CD14-positive monocyte (primary cell): Measurements from ENCODE around the gene GRIN3B. TPM values are rescaled to one million over a fixed set of nuclear protein-coding genes. Genes with fewer than 3 reads are reported as not detected.

Source experiments
- DNase-seq, 3 donors: peaks; one replicate each; pipeline ENCODE4 v3.0.0-alpha.2; 2011 to 2022
- H2AFZ ChIP-seq: 2 replicates; pipeline ENCODE4 v1.6.0; 2012; ENCODE audit warnings: mild to moderate bottlenecking, low read depth, low read length, inconsistent platforms; ENCODE audit not compliant: insufficient read depth, poor library complexity, severe bottlenecking
- H3K27ac ChIP-seq, 2 donors: 1 replicate in 1 of 2; 2 replicates in 1 of 2; pipeline ENCODE4 v1.5.1; 2012 to 2013; ENCODE audit warnings: low read length in 2 of 2, control low read depth in 1 of 2, inconsistent platforms in 1 of 2, low read depth in 1 of 2, mild to moderate bottlenecking in 1 of 2
- H3K27me3 ChIP-seq, 2 donors: one replicate each; pipeline versions ENCODE4 v1.6.0 to v1.6.1; 2011 to 2013; ENCODE audit warnings: low read length in 2 of 2; ENCODE audit not compliant: control insufficient read depth in 2 of 2, insufficient read depth in 2 of 2
- H3K36me3 ChIP-seq, 2 donors: replicated peaks in 1 of 2; 1 replicate in 1 of 2; 2 replicates in 1 of 2; pipeline versions ENCODE4 v1.5.1 to v1.6.1; 2012 to 2013; ENCODE audit warnings: low read length in 2 of 2, control low read depth in 1 of 2, inconsistent platforms in 1 of 2, mild to moderate bottlenecking in 1 of 2; ENCODE audit not compliant: insufficient read depth in 2 of 2, control insufficient read depth in 1 of 2
- H3K4me1 ChIP-seq, 2 donors: 1 replicate in 1 of 2; 2 replicates in 1 of 2; pipeline versions ENCODE4 v1.5.1 to v1.6.1; 2012 to 2013; ENCODE audit warnings: low read length in 2 of 2, control low read depth in 1 of 2, inconsistent platforms in 1 of 2, mild to moderate bottlenecking in 1 of 2, moderate library complexity in 1 of 2; ENCODE audit not compliant: insufficient read depth in 2 of 2, control insufficient read depth in 1 of 2
- H3K4me2 ChIP-seq: replicated peaks from 2 replicates; pipeline ENCODE3; 2012; ENCODE audit warnings: low read length, moderate library complexity, mild to moderate bottlenecking; ENCODE audit not compliant: poor library complexity, severe bottlenecking; ENCODE audit errors: extremely low read depth
- H3K4me3 ChIP-seq, 3 experiments: fragments of 200-600 bp in 1 of 3; sonication (generic) in 1 of 3; replicated peaks in 1 of 3; 1 replicate in 2 of 3; 2 replicates in 1 of 3; pipeline ENCODE4 v1.5.1; 2011 to 2013; ENCODE audit warnings: low read length in 3 of 3, mild to moderate bottlenecking in 3 of 3, control low read depth in 2 of 3, low read depth in 2 of 3, inconsistent platforms in 1 of 3, moderate library complexity in 1 of 3
- H3K79me2 ChIP-seq: 2 replicates; pipeline ENCODE4 v1.6.0; 2012; ENCODE audit warnings: mild to moderate bottlenecking, control low read depth, inconsistent platforms, low read length, moderate library complexity; ENCODE audit not compliant: insufficient read depth
- H3K9ac ChIP-seq: 2 replicates; pipeline ENCODE4 v1.6.0; 2017; ENCODE audit warnings: low read length, mild to moderate bottlenecking; ENCODE audit not compliant: insufficient read depth, poor library complexity, severe bottlenecking
- H3K9me3 ChIP-seq, 2 donors: replicated peaks in 1 of 2; 1 replicate in 1 of 2; 2 replicates in 1 of 2; pipeline versions ENCODE4 v1.5.1 to v1.6.1; 2012 to 2013; ENCODE audit warnings: low read length in 2 of 2, control low read depth in 1 of 2; ENCODE audit not compliant: control insufficient read depth in 1 of 2, insufficient read depth in 1 of 2
- H4K20me1 ChIP-seq: 2 replicates; pipeline ENCODE4 v1.6.0; 2012; ENCODE audit warnings: mild to moderate bottlenecking, low read length, control low read depth, moderate library complexity; ENCODE audit not compliant: insufficient read depth
- H3K27ac Mint-ChIP-seq, 7 donors: one replicate each; pipeline ENCODE4 v1.8.0; 2020; ENCODE audit warnings: mild to moderate bottlenecking in 7 of 7, mixed read lengths in 7 of 7, moderate library complexity in 6 of 7, inconsistent platforms in 2 of 7
- H3K27me3 Mint-ChIP-seq, 3 donors: one replicate each; pipeline ENCODE4 v1.8.0; 2021 to 2022; ENCODE audit warnings: low read depth in 3 of 3, mild to moderate bottlenecking in 3 of 3, mixed read lengths in 3 of 3, moderate library complexity in 3 of 3, inconsistent platforms in 1 of 3
- H3K36me3 Mint-ChIP-seq, 2 donors: one replicate each; pipeline ENCODE4 v1.8.0; 2020; ENCODE audit warnings: mixed read lengths in 2 of 2, inconsistent platforms in 1 of 2, mild to moderate bottlenecking in 1 of 2
- H3K4me1 Mint-ChIP-seq: one replicate; pipeline ENCODE4 v1.8.0; 2020; ENCODE audit warnings: mild to moderate bottlenecking, mixed read lengths
- H3K4me3 Mint-ChIP-seq, 2 donors: one replicate each; pipeline ENCODE4 v1.8.0; 2020; ENCODE audit warnings: mild to moderate bottlenecking in 2 of 2, mixed read lengths in 2 of 2, moderate library complexity in 1 of 2
- H3K9me3 Mint-ChIP-seq, 7 donors: one replicate each; pipeline ENCODE4 v1.8.0; 2020 to 2022; ENCODE audit warnings: mixed read lengths in 7 of 7, mild to moderate bottlenecking in 6 of 7, moderate library complexity in 6 of 7, inconsistent platforms in 2 of 7
- WGBS: methylation state at CpG from one replicate; pipeline ENCODE4 v1.1.5; 2013; ENCODE audit warnings: missing lambda C conversion rate; ENCODE audit not compliant: insufficient coverage; 5-methylcytosine and 5-hydroxymethylcytosine counted together
- intact Hi-C, 2 donors: fragments of 100-400 bp; cut with micrococcal nuclease; formaldehyde crosslinking; loops; one replicate each; pipeline versions ENCODE4 v1.15.0 to v1.15.1; 2023
- polyA plus RNA-seq, 3 donors: library from polyadenylated mRNA; depleted of rRNA in 1 of 3; unstranded in 2 of 3; stranded (reverse) in 1 of 3; fragments of 300-500 nt in 2 of 3; fragments of >200 nt in 1 of 3; fragmentation: Illumina TruSeq in 2 of 3; gene quantifications; 1 replicate in 2 of 3; 2 replicates in 1 of 3; pipeline ENCODE4 v1.2.3, GENCODE V29; 2012 to 2021
- TF ChIP-seq, protein P1 (sequence below): fragments of 200-600 bp; IDR thresholded peaks from one replicate; pipeline ENCODE4 v1.8.0; 2022; ENCODE audit warnings: antibody characterized with exemption, mild to moderate bottlenecking

Gene GRIN3B
- polyA plus RNA-seq, 3 donors, result 0.13 to 0.27 TPM; not detected in 1

DNA sequence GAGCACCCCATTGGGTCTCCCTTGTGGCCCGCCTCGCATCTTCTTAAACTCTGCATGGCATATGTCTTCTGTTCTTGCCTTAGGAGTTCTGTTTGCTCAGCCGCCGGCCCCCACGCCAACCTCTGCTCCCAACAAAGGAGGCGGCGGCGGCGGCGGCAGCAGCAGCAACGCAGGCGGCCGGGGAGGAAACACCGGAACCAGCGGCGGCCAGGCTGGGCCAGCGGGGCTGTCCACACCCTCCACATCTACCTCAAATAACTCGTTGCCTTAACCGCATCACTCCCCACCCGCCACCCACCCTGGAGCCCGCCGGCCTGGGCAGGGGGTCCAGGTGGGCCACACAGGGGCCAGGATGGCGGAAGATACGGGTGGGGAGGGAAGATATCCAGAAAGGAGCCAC is 28.4 kb upstream of the GRIN3B start:
- no peak for DNase-seq
- H3K9me3 Mint-ChIP-seq, result peaks cover 9 to 26% (median 13%) of the 10 kb centered on the region in 7 donors
- H3K4me1 Mint-ChIP-seq, result no peaks in the 10 kb centered on the region
- Histone ChIP-seq H4K20me1 (peaks cover 71% of the 10 kb centered on the region), H3K9ac (no peak overlapping the region), H3K4me2 (no peak overlapping the region), H3K9me3 (peaks cover 7 to 17% of the 10 kb centered on the region in 2 donors), H3K4me3 (no peak overlapping the region), H2AFZ (no peak overlapping the region), H3K27ac (no peak overlapping the region), H3K36me3 (peaks cover 66 to 67% of the 10 kb centered on the region in 2 donors), H3K4me1 (no peaks in the 10 kb centered on the region), H3K79me2 (peaks cover 3% of the 10 kb centered on the region), H3K27me3 (no peaks in the 10 kb centered on the region)
- 93% methylated on average over 14 of the region's 24 CpGs for WGBS
- intact Hi-C loops, result no loop called here
- TF ChIP-seq, protein P1, sequence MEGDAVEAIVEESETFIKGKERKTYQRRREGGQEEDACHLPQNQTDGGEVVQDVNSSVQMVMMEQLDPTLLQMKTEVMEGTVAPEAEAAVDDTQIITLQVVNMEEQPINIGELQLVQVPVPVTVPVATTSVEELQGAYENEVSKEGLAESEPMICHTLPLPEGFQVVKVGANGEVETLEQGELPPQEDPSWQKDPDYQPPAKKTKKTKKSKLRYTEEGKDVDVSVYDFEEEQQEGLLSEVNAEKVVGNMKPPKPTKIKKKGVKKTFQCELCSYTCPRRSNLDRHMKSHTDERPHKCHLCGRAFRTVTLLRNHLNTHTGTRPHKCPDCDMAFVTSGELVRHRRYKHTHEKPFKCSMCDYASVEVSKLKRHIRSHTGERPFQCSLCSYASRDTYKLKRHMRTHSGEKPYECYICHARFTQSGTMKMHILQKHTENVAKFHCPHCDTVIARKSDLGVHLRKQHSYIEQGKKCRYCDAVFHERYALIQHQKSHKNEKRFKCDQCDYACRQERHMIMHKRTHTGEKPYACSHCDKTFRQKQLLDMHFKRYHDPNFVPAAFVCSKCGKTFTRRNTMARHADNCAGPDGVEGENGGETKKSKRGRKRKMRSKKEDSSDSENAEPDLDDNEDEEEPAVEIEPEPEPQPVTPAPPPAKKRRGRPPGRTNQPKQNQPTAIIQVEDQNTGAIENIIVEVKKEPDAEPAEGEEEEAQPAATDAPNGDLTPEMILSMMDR, result no peak
- no peak overlapping the region for H3K4me3 Mint-ChIP-seq
- no peak overlapping the region for H3K27ac Mint-ChIP-seq
- H3K36me3 Mint-ChIP-seq, result peaks cover 37 to 72% of the 10 kb centered on the region in 2 donors
- no peaks in the 10 kb centered on the region for H3K27me3 Mint-ChIP-seq

DNA sequence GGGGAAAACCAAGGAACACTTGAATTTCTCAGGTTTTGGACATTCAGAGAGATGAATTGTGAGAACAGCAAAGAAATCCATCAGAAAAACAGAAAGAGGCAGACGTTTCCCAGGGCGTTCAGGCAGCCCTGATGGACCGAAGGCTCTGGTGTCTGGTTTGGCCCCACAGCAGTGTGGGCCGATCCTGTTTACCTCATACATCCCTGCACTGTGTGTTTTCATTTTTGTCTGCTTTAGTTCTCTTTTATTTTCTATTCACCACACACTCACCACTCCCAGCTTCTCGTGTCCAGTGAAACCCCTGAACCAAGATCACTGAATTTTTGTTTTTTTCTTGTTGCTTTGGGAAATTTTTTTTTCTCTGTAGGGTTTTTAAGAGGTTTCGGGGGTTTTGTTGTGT is 27.9 kb upstream of the GRIN3B start:
- Mint-ChIP-seq H3K4me3 (no peak overlapping the region), H3K36me3 (peaks cover 35 to 67% of the 10 kb centered on the region in 2 donors), H3K27me3 (no peaks in the 10 kb centered on the region), H3K27ac (no peak overlapping the region), H3K4me1 (no peaks in the 10 kb centered on the region), H3K9me3 (peaks cover 9 to 26% (median 13%) of the 10 kb centered on the region in 7 donors)
- H3K27ac ChIP-seq, result no peak overlapping the region
- H3K4me3 ChIP-seq, result no peak overlapping the region
- H2AFZ ChIP-seq, result no peak overlapping the region
- H3K27me3 ChIP-seq, result no peaks in the 10 kb centered on the region
- peaks cover 3% of the 10 kb centered on the region for H3K79me2 ChIP-seq
- no peaks in the 10 kb centered on the region for H3K4me1 ChIP-seq
- 100% methylated on average over 2 of the region's 6 CpGs for WGBS
- no peak for DNase-seq
- TF ChIP-seq, protein P1, result no peak
- peaks cover 71% of the 10 kb centered on the region for H4K20me1 ChIP-seq
- H3K9me3 ChIP-seq, result peaks cover 7 to 17% of the 10 kb centered on the region in 2 donors
- H3K4me2 ChIP-seq, result no peak overlapping the region
- H3K9ac ChIP-seq, result no peak overlapping the region
- intact Hi-C loops, result no loop called here
- peaks cover 61 to 62% of the 10 kb centered on the region in 2 donors for H3K36me3 ChIP-seq
